SK-N-SH (cell line): Measurements from ENCODE around the gene MMS22L.

ENCODE experiments used
- ELF1 ChIP-seq: IDR thresholded peaks from 2 replicates; pipeline ENCODE4 v1.4.0; 2012
- EP300 ChIP-seq, 2 experiments: IDR thresholded peaks; 2 replicates each; pipeline versions ENCODE4 v1.4.0 to v1.6.1; 2012; ENCODE audit warnings: borderline replicate concordance in 1 of 2, low read depth in 1 of 2, low read length in 1 of 2
- EZH2phosphoT487 ChIP-seq: fragments of 200-600 bp; sonication (generic); IDR thresholded peaks from 2 replicates; pipeline ENCODE4 v1.6.1; 2017; ENCODE audit warnings: low read depth, mixed run types, mild to moderate bottlenecking, antibody characterized with exemption, moderate library complexity, borderline replicate concordance
- MAX ChIP-seq: IDR thresholded peaks from 2 replicates; pipeline ENCODE4 v1.4.0; 2012; ENCODE audit warnings: low read depth
- RFX5 ChIP-seq: IDR thresholded peaks from 2 replicates; pipeline ENCODE4 v1.6.1; 2012; ENCODE audit warnings: mild to moderate bottlenecking, improper control_type of control experiment, low read length
- SIN3A ChIP-seq: IDR thresholded peaks from 2 replicates; pipeline ENCODE4 v1.6.1; 2012; ENCODE audit warnings: low read depth, mild to moderate bottlenecking, low read length, moderate library complexity, borderline replicate concordance
- SMC3 ChIP-seq: IDR thresholded peaks from 2 replicates; pipeline ENCODE4 v1.6.1; 2012; ENCODE audit warnings: low read depth, low read length, improper control_type of control experiment
- TAF1 ChIP-seq: IDR thresholded peaks from 2 replicates; pipeline ENCODE4 v1.6.1; 2012; ENCODE audit warnings: low read depth, mild to moderate bottlenecking, low read length, moderate library complexity, borderline replicate concordance
- TCF12 ChIP-seq: IDR thresholded peaks from 2 replicates; pipeline ENCODE4 v1.4.0; 2012
- YY1 ChIP-seq: IDR thresholded peaks from 2 replicates; pipeline ENCODE4 v1.4.0; 2012; ENCODE audit warnings: low read depth, mild to moderate bottlenecking
- TF ChIP-seq, protein P1 (sequence below): IDR thresholded peaks from 2 replicates; pipeline ENCODE4 v1.4.0; 2012; ENCODE audit warnings: low read depth, borderline replicate concordance
- TF ChIP-seq, protein P2 (sequence below): fragments of 200-600 bp; sonication (generic); IDR thresholded peaks from 2 replicates; pipeline ENCODE4 v1.6.1; 2017; ENCODE audit warnings: antibody characterized with exemption, mild to moderate bottlenecking, moderate library complexity
- TF ChIP-seq, protein P3 (sequence below): IDR thresholded peaks from 2 replicates; pipeline ENCODE4 v1.6.1; 2012; ENCODE audit warnings: mild to moderate bottlenecking, low read depth, low read length, moderate library complexity

GRCh38 chr6:97304701-97305100 is 21.7 kb upstream of the MMS22L start:
- TF ChIP-seq SIN3A, result no peak
- no peak for TF ChIP-seq TAF1
- TF ChIP-seq, protein P1, sequence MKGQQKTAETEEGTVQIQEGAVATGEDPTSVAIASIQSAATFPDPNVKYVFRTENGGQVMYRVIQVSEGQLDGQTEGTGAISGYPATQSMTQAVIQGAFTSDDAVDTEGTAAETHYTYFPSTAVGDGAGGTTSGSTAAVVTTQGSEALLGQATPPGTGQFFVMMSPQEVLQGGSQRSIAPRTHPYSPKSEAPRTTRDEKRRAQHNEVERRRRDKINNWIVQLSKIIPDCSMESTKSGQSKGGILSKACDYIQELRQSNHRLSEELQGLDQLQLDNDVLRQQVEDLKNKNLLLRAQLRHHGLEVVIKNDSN, result no peak
- no peak for TF ChIP-seq EP300 (IDR thresholded peaks at IDR 0.05; ENCODE audit: borderline replicate concordance in 1 of 2, low read depth in 1 of 2, low read length in 1 of 2)
- TF ChIP-seq, protein P2, sequence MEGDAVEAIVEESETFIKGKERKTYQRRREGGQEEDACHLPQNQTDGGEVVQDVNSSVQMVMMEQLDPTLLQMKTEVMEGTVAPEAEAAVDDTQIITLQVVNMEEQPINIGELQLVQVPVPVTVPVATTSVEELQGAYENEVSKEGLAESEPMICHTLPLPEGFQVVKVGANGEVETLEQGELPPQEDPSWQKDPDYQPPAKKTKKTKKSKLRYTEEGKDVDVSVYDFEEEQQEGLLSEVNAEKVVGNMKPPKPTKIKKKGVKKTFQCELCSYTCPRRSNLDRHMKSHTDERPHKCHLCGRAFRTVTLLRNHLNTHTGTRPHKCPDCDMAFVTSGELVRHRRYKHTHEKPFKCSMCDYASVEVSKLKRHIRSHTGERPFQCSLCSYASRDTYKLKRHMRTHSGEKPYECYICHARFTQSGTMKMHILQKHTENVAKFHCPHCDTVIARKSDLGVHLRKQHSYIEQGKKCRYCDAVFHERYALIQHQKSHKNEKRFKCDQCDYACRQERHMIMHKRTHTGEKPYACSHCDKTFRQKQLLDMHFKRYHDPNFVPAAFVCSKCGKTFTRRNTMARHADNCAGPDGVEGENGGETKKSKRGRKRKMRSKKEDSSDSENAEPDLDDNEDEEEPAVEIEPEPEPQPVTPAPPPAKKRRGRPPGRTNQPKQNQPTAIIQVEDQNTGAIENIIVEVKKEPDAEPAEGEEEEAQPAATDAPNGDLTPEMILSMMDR, result no peak
- TF ChIP-seq ELF1, result no peak
- TF ChIP-seq, protein P3, sequence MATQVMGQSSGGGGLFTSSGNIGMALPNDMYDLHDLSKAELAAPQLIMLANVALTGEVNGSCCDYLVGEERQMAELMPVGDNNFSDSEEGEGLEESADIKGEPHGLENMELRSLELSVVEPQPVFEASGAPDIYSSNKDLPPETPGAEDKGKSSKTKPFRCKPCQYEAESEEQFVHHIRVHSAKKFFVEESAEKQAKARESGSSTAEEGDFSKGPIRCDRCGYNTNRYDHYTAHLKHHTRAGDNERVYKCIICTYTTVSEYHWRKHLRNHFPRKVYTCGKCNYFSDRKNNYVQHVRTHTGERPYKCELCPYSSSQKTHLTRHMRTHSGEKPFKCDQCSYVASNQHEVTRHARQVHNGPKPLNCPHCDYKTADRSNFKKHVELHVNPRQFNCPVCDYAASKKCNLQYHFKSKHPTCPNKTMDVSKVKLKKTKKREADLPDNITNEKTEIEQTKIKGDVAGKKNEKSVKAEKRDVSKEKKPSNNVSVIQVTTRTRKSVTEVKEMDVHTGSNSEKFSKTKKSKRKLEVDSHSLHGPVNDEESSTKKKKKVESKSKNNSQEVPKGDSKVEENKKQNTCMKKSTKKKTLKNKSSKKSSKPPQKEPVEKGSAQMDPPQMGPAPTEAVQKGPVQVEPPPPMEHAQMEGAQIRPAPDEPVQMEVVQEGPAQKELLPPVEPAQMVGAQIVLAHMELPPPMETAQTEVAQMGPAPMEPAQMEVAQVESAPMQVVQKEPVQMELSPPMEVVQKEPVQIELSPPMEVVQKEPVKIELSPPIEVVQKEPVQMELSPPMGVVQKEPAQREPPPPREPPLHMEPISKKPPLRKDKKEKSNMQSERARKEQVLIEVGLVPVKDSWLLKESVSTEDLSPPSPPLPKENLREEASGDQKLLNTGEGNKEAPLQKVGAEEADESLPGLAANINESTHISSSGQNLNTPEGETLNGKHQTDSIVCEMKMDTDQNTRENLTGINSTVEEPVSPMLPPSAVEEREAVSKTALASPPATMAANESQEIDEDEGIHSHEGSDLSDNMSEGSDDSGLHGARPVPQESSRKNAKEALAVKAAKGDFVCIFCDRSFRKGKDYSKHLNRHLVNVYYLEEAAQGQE, result no peak
- no peak for TF ChIP-seq RFX5
- no peak for TF ChIP-seq YY1
- no peak for TF ChIP-seq MAX
- no peak for TF ChIP-seq SMC3
- no peak for TF ChIP-seq EZH2phosphoT487
- no peak for TF ChIP-seq TCF12
